Liver (tissue), 3 donors: ENCODE measurements around the gene TOMM40L.
A peak's percentile ranks its signal among the peaks of the same experiment; 100 is the strongest.

Experiments
- CTCF ChIP-seq: fragments of 150-350 bp; IDR thresholded peaks from 2 replicates; pipeline ENCODE4 v1.5.1; 2017; ENCODE audit warnings: improper control_type of control experiment, low read depth, low read length; ENCODE audit not compliant: missing input control
- HNF4A ChIP-seq, 2 donors: conservative IDR thresholded peaks; 2 replicates each; pipeline ENCODE4 v1.6.1; 2016; ENCODE audit warnings: antibody characterized with exemption in 2 of 2, mild to moderate bottlenecking in 2 of 2
- RAD21 ChIP-seq, 2 donors: IDR thresholded peaks; 2 replicates each; pipeline ENCODE4 v1.6.1; 2016; ENCODE audit warnings: antibody characterized with exemption in 2 of 2, mild to moderate bottlenecking in 2 of 2
- REST ChIP-seq: IDR thresholded peaks from 2 replicates; pipeline ENCODE4 v1.6.1; 2016; ENCODE audit warnings: antibody characterized with exemption, mild to moderate bottlenecking
- YY1 ChIP-seq: IDR thresholded peaks from 2 replicates; pipeline ENCODE4 v1.6.1; 2016; ENCODE audit warnings: antibody characterized with exemption, mild to moderate bottlenecking
- donor health status: healthy.
- donor health status: healthy.

- peak; percentile 27 for TF ChIP-seq YY1
- TF ChIP-seq CTCF, result no peak
- TF ChIP-seq RAD21 (IDR thresholded peaks at IDR 0.05), result peak in 1 of 2 donors; percentile 22
- TF ChIP-seq REST, result no peak
- no peak for TF ChIP-seq HNF4A (conservative IDR thresholded peaks at IDR 0.05)
Observed at GRCh38 chr1:161185282-161185682, 40.6 kb upstream of the TOMM40L start.
